Esophagus muscularis mucosa (tissue), 4 donors: ENCODE measurements around the gene FAM120B. TPM values are rescaled to one million over a fixed set of nuclear protein-coding genes. Genes with fewer than 3 reads are reported as not detected.
A peak's percentile ranks its signal among the peaks of the same experiment; 100 is the strongest.

ENCODE experiments used
- DNase-seq: peaks from one replicate; pipeline ENCODE4 v3.0.0-alpha.2; 2017; ENCODE audit errors: extremely low spot score
- H3K27ac ChIP-seq, 4 donors: fragments of 200-600 bp; sonication (generic); replicated peaks in 1 of 4; 1 replicate in 3 of 4; 2 replicates in 1 of 4; pipeline ENCODE4 v1.5.1; 2016 to 2019; ENCODE audit warnings: mild to moderate bottlenecking in 1 of 4
- H3K27me3 ChIP-seq, 4 donors: fragments of 200-600 bp; sonication (generic); one replicate each; pipeline versions ENCODE4 v1.5.1 to v1.6.0; 2016 to 2019
- H3K36me3 ChIP-seq, 4 donors: fragments of 200-600 bp; sonication (generic); one replicate each; pipeline ENCODE4 v1.5.1; 2016 to 2019
- H3K4me1 ChIP-seq, 4 donors: fragments of 200-600 bp; sonication (generic); one replicate each; pipeline ENCODE4 v1.5.1; 2016 to 2019
- H3K4me3 ChIP-seq, 4 donors: fragments of 200-600 bp; sonication (generic); 1 replicate in 2 of 4; 2 replicates in 2 of 4; pipeline ENCODE4 v1.5.1; 2016 to 2019; ENCODE audit warnings: mild to moderate bottlenecking in 4 of 4, moderate library complexity in 1 of 4
- H3K9me3 ChIP-seq, 4 donors: fragments of 200-600 bp; sonication (generic); 1 replicate in 3 of 4; 2 replicates in 1 of 4; pipeline ENCODE4 v1.5.1; 2016 to 2019
- CTCF ChIP-seq, 3 experiments: fragments of 200-600 bp in 2 of 3; fragments of 450-650 bp in 1 of 3; sonication (generic) in 2 of 3; IDR thresholded peaks; one replicate each; pipeline ENCODE4 v1.5.1; 2017 to 2019; ENCODE audit warnings: antibody characterized with exemption in 3 of 3, mild to moderate bottlenecking in 2 of 3, moderate library complexity in 1 of 3
- EP300 ChIP-seq: sonication (generic); formaldehyde crosslinking; IDR thresholded peaks from one replicate; pipeline ENCODE4 v1.6.1; 2017; ENCODE audit warnings: antibody characterized with exemption
- POLR2A ChIP-seq: fragments of 450-650 bp; IDR thresholded peaks from one replicate; pipeline ENCODE4 v1.6.1; 2017; ENCODE audit warnings: antibody characterized with exemption, moderate library complexity, mild to moderate bottlenecking, low read depth
- POLR2AphosphoS5 ChIP-seq, 2 donors: sonication (generic); formaldehyde crosslinking; IDR thresholded peaks; one replicate each; pipeline ENCODE4 v1.6.1; 2017; ENCODE audit warnings: antibody characterized with exemption in 2 of 2
- WGBS: methylation state at CpG from one replicate; pipeline ENCODE4 v1.1.5; 2018; 5-methylcytosine and 5-hydroxymethylcytosine counted together
- intact Hi-C: fragments of 100-400 bp; cut with DNase I; formaldehyde crosslinking; loops from one replicate; pipeline ENCODE4 v1.15.1; 2023
- total RNA-seq, 4 donors: library from RNA; depleted of rRNA; stranded (reverse); fragments of >200 nt; gene quantifications; one replicate each; pipeline versions ENCODE4 v1.1.0 to v1.2.1, GENCODE V29; 2016

Gene FAM120B
- total RNA-seq, 4 donors from 2014 or later = 28.1 to 49.0 (median 33.7) TPM

DNA sequence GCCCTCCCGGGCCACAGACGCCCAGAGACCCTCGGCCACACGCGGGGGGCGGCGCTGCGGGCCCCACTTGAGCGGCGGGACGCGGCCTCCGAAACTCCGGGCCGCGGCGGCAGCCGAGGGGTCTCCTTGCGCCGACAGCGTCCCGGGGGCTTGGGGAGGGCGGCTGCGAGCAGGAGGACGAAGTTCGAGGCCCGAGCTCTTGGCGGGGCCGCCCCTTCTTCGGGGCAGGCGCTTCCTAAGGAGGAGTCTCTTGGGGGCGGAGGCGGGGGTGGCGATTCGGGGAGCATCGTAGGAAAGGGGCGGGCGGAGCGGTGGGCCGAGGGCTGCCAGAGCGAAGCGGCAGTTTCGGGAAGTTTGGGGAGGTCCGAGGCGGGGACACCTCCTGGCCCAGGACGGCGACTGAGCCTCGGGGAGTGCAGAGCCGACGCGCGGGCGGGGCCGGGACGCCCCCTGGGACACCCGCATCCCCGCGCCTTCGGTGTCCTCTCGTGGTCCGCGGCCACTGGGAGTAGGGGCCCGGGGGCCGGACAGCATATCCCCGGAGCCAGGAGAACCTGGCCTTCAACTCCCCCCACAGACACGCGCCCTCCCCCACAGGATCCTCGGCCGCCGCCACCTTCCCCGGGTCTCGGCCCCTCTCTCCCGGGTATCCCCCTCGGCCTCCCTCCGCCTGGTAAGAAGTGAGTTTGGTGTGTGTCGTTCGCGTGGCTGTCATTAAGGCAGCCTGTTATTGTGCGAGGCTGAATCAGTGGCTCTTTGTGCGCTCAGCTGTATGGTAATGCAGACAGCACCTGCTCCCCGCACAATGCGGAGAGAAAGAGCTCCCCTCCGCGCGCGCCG lies 15.1 kb upstream of the FAM120B start:
- Histone ChIP-seq H3K9me3 (no peaks in the 10 kb centered on the region), H3K27me3 (peaks cover 7 to 94% (median 58%) of the 10 kb centered on the region in 4 donors), H3K4me1 (peaks cover 68 to 95% (median 87%) of the 10 kb centered on the region in 4 donors), H3K36me3 (no peaks in the 10 kb centered on the region), H3K4me3 (peak overlapping the region; percentile 60 to 77 (median 70)), H3K27ac (peak overlapping the region; percentile 55 to 80 (median 70))
- TF ChIP-seq POLR2AphosphoS5 (IDR thresholded peaks at IDR 0.05) (peak in 1 of 2 donors; percentile 53), EP300 (no peak)
- intact Hi-C loops = loop anchor here (10.0 kb wide), 2 partner anchors 327 to 457 kb away; no protein-coding TSS in a partner anchor
- WGBS = 7% methylated on average over 14 of the region's 87 CpGs
- no peak for DNase-seq

GRCh38 chr6:170292111-170292406 lies 14.5 kb upstream of the FAM120B start:
- Histone ChIP-seq H3K27ac (peak overlapping the region; percentile 55 to 80 (median 70)), H3K4me1 (peaks cover 68 to 95% (median 87%) of the 10 kb centered on the region in 4 donors), H3K4me3 (peak overlapping the region; percentile 60 to 77 (median 70)), H3K36me3 (no peaks in the 10 kb centered on the region), H3K9me3 (no peaks in the 10 kb centered on the region), H3K27me3 (peaks cover 12 to 94% (median 61%) of the 10 kb centered on the region in 4 donors)
- intact Hi-C loops = loop anchor here (10.0 kb wide), 2 partner anchors 327 to 457 kb away; no protein-coding TSS in a partner anchor
- DNase-seq = no peak
- WGBS = 22% methylated on average over 11 of the region's 11 CpGs
- TF ChIP-seq CTCF (IDR thresholded peaks at IDR 0.05) (no peak), POLR2AphosphoS5 (IDR thresholded peaks at IDR 0.05) (no peak), EP300 (no peak), POLR2A (no peak)

DNA sequence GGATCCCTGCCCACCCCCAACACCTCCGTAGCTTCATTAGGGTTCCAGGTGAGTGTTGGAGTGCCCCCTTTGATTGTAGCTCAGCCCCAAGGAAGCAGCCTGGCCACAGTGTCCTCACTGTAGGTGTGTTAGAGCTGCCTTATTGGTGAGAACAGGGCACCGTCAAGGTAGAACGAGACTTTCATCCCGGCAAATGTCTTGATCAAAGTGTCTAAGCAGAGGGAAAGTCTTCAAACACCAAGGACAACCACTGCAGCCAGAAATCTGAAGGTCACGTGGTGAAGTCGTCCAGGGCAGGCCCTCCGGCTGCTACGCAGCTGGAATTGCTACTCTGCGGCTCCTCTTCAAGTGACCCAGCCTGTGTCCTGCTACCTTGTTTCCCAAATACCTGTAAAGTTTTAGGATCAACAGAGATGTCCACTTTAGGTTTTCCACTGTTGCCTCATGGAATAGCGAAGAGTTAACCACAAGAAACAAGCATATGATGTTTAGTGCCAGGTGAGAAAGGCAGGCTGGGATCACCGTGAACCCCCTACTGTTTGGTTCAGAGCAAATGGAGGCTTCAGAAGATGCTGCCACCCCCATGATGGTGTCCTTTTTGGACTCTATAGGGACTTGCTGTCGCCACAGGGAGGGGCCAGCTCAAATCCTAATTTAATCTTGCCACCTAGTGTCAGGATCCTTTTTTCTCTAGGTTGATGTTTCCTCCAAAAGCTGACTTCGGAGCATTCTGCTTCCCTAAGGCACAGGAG lies 14.0 kb upstream of the FAM120B start:
- intact Hi-C loops = loop anchor here (10.0 kb wide), 2 partner anchors 328 to 458 kb away; no protein-coding TSS in a partner anchor

DNA sequence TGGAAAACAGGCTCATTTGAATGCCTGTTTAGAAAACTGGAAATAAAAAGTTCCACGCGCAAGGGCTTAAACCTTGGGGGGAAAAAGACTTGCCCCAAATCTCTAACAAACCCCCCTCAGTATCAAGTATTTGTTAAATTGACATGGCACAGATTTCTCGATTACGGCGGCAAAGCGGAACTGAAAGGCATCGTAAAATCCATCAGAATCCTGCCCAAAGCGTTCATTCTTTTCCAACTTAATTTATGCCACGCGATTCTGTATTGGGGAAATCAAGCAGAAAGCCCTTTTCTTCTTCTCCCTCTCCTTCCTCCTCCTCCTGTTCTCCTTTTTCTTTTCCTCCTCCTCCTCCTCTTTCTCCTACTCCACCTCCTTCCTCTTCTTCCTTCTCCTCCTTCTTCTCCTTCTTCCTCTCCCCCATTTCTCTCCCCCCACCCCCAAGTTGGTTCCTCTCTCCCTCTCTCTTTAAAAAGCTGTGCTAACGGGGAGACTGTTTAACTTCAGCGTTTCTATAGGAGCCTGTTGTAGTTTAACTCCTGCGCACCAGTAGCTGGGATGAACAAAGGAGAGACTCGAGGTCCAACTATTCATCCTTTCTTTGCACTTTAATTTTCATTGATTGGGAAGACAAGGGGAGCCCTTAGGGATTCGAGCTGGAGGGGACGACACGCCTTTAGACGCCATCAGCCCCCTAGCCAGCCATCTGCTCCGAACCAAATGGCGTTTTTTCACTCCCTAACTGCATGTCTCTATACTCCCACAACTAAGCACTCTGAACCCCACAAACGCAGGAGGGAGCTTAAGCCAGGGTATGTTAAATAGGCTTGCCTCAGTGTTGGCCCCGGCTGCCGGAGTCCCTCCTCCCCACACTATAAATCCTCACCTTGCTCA lies 13.0 kb upstream of the FAM120B start:
- intact Hi-C loops = loop anchor here (10.0 kb wide), 2 partner anchors 329 to 459 kb away; no protein-coding TSS in a partner anchor
- H3K27me3 ChIP-seq = peaks cover 13 to 92% (median 62%) of the 10 kb centered on the region in 4 donors
- WGBS = 21% methylated on average over 23 of the region's 23 CpGs
- no peak for DNase-seq
- peaks cover 54 to 87% (median 76%) of the 10 kb centered on the region in 4 donors for H3K4me1 ChIP-seq
- TF ChIP-seq POLR2AphosphoS5 (IDR thresholded peaks at IDR 0.05) = no peak
- TF ChIP-seq CTCF (IDR thresholded peaks at IDR 0.05) = no peak
- TF ChIP-seq EP300 = no peak
- H3K27ac ChIP-seq = no peak overlapping the region
- no peaks in the 10 kb centered on the region for H3K9me3 ChIP-seq
- peak overlapping the region in 3 of 4 donors; percentile 9 to 76 (median 21) for H3K4me3 ChIP-seq
- no peaks in the 10 kb centered on the region for H3K36me3 ChIP-seq

More for the DNA sequence above, 14.0 kb upstream of the FAM120B start:
- peaks cover 64 to 95% (median 85%) of the 10 kb centered on the region in 4 donors for H3K4me1 ChIP-seq
- TF ChIP-seq POLR2AphosphoS5 (IDR thresholded peaks at IDR 0.05) = no peak
- peak in 2 of 3 experiments; percentile 14 for TF ChIP-seq CTCF (IDR thresholded peaks at IDR 0.05)
- peaks cover 13 to 94% (median 65%) of the 10 kb centered on the region in 4 donors for H3K27me3 ChIP-seq
- DNase-seq = no peak
- 18% methylated on average over 11 of the region's 13 CpGs for WGBS
- peak overlapping the region in 1 of 4 donors; percentile 80 for H3K27ac ChIP-seq
- no peaks in the 10 kb centered on the region for H3K36me3 ChIP-seq
- H3K9me3 ChIP-seq = no peaks in the 10 kb centered on the region
- peak overlapping the region in 3 of 4 donors; percentile 60 to 76 (median 64) for H3K4me3 ChIP-seq
